K562 (cell line): ENCODE measurements around the gene ATF6B. TPM values are rescaled to one million over a fixed set of nuclear protein-coding genes. Genes with fewer than 3 reads are reported as not detected.

ENCODE experiments used
- BACH1 ChIP-seq: fragments of 200-800 bp; sonication (Bioruptor generic); IDR thresholded peaks from 2 replicates; pipeline ENCODE4 v1.6.1; 2016; ENCODE audit warnings: missing genetic modification characterization, missing compliant biosample characterization
- BCOR ChIP-seq: fragments of 450-650 bp; IDR thresholded peaks from 2 replicates; pipeline ENCODE4 v1.6.1; 2016
- CCAR2 ChIP-seq: fragments of 200-400 bp; formaldehyde crosslinking; IDR thresholded peaks from 2 replicates; pipeline ENCODE4 v1.6.1; 2017; ENCODE audit warnings: mild to moderate bottlenecking, low read depth, low read length
- ELF4 ChIP-seq: fragments of 450-650 bp; formaldehyde crosslinking; IDR thresholded peaks from 2 replicates; pipeline ENCODE4 v1.4.0; 2022; ENCODE audit warnings: missing genetic modification characterization
- HEY1 ChIP-seq: fragments of 250-450 bp; sonication (Bioruptor Pico); IDR thresholded peaks from 2 replicates; pipeline ENCODE4 v1.5.0; 2020; ENCODE audit warnings: mild to moderate bottlenecking, moderate library complexity, borderline replicate concordance
- MBD2 ChIP-seq: sonication (generic); IDR thresholded peaks from 2 replicates; pipeline ENCODE4 v1.6.1; 2016; ENCODE audit warnings: low read depth, borderline replicate concordance
- NELFE ChIP-seq: IDR thresholded peaks from 2 replicates; pipeline ENCODE4 v1.6.1; 2011; ENCODE audit warnings: mild to moderate bottlenecking; ENCODE audit not compliant: insufficient read depth, insufficient read length
- NR2C1 ChIP-seq, 2 experiments: fragments of 450-650 bp; IDR thresholded peaks; 2 replicates each; pipeline ENCODE4 v1.6.1; 2017; ENCODE audit warnings: mild to moderate bottlenecking in 2 of 2, antibody characterized with exemption in 1 of 2, inconsistent platforms in 1 of 2, missing compliant biosample characterization in 1 of 2, missing genetic modification characterization in 1 of 2
- RBM15 ChIP-seq: fragments of 200-400 bp; formaldehyde crosslinking; IDR thresholded peaks from 2 replicates; pipeline ENCODE4 v1.6.1; 2018; ENCODE audit warnings: mild to moderate bottlenecking, low read length, moderate library complexity; ENCODE audit not compliant: insufficient read depth
- RNF219 ChIP-seq: fragments of 250-450 bp; sonication (Bioruptor Pico); IDR thresholded peaks from 2 replicates; pipeline ENCODE4 v1.5.0; 2022; ENCODE audit warnings: mild to moderate bottlenecking
- RUNX1 ChIP-seq: sonication (generic); IDR thresholded peaks from 2 replicates; pipeline ENCODE4 v1.6.1; 2016; ENCODE audit warnings: antibody characterized with exemption, low read depth
- TAF7 ChIP-seq: fragments of 450-650 bp; IDR thresholded peaks from 2 replicates; pipeline ENCODE4 v1.6.1; 2016; ENCODE audit warnings: missing genetic modification characterization, missing compliant biosample characterization
- TCF3 ChIP-seq: sonication (generic); formaldehyde crosslinking; IDR thresholded peaks from 2 replicates; pipeline ENCODE4 v1.4.0; 2020; ENCODE audit warnings: mild to moderate bottlenecking, missing genetic modification reagents
- WHSC1 ChIP-seq: IDR thresholded peaks from one replicate; pipeline ENCODE4 v1.6.1; 2012; ENCODE audit warnings: low read length, control low read depth, inconsistent platforms
- ZBTB5 ChIP-seq: fragments of 450-650 bp; IDR thresholded peaks from 2 replicates; pipeline ENCODE4 v1.6.1; 2017; ENCODE audit warnings: antibody characterized with exemption
- ZNF318 ChIP-seq, 2 experiments: fragments of 450-650 bp; IDR thresholded peaks; 2 replicates each; pipeline ENCODE4 v1.6.1; 2016; ENCODE audit warnings: mild to moderate bottlenecking in 2 of 2, borderline replicate concordance in 1 of 2, low read depth in 1 of 2, moderate library complexity in 1 of 2
- polyA plus RNA-seq, 8 experiments: library from polyadenylated mRNA; depleted of rRNA in 4 of 8; stranded (reverse) in 5 of 8; unstranded in 3 of 8; fragments of >200 nt; fragmentation: Nextera tagmentation in 2 of 8; fragmentation: Illumina TruSeq in 1 of 8; extraction: Ambion mirVana in 2 of 8; extraction: Trizol in 1 of 8; gene quantifications; 2 replicates each; pipeline versions ENCODE4 v1.2.1 to v1.2.3, GENCODE V29; 2011 to 2014; ENCODE audit warnings: inconsistent platforms in 1 of 8, missing spikeins in 1 of 8
- total RNA-seq, 7 experiments: library from RNA; depleted of rRNA in 6 of 7; stranded (reverse); fragments of >200 nt in 6 of 7; fragmentation: Illumina TruSeq in 2 of 7; extraction: Trizol in 2 of 7; gene quantifications; 2 replicates each; pipeline versions ENCODE4 v1.2.1 to v1.2.3, GENCODE V29; 2011 to 2021; ENCODE audit warnings: low replicate concordance in 1 of 7

Gene ATF6B
- total and polyA plus RNA-seq, 9 of the 15 experiments (the other 6 are each of a cell fraction or from before 2014, with no cell fraction given) = 20.7 to 131 (median 31.7) TPM

- TF ChIP-seq NR2C1 (IDR thresholded peaks at IDR 0.05) (no peak), NR2C1 (tag; IDR thresholded peaks at IDR 0.05) (peak; percentile 12; the same call in 1 of the 2 replicates), RUNX1 (no peak), NELFE (no peak), TAF7 (no peak), TCF3 (no peak), ZNF318 (IDR thresholded peaks at IDR 0.05; ENCODE audit: borderline replicate concordance in 1 of 2, low read depth in 1 of 2) (no peak), BACH1 (tag) (0 out of 2 replicates have a peak, but pooled peaks have one; percentile 31), CCAR2 (no peak), HEY1 (no peak), BCOR (no peak), ZBTB5 (no peak), RBM15 (no peak), RNF219 (no peak), ELF4 (CRISPR knock-in tag) (no peak), MBD2 (no peak), WHSC1 (no peak)
Measured at GRCh38 chr6:32152769-32153563, 24.9 kb upstream of the ATF6B start (continued).
